ENCODE results near the gene HLA-A.

GRCh38 chr6:29899281-29899680, 43.1 kb upstream of the HLA-A start:
- TF ChIP-seq HDGF (IDR thresholded peaks at IDR 0.05; ENCODE audit: borderline replicate concordance) (no peak), LEF1 (IDR thresholded peaks at IDR 0.05; ENCODE audit: borderline replicate concordance) (no peak), TARDBP (IDR thresholded peaks at IDR 0.05) (no peak), PKNOX1 (IDR thresholded peaks at IDR 0.05) (no peak), SUZ12 (IDR thresholded peaks at IDR 0.05) (no peak), SP1 (IDR thresholded peaks at IDR 0.05) (no peak), FOXK2 (IDR thresholded peaks at IDR 0.05) (no peak)
